ENCODE data around the gene TLR4.

TLR4 gene

DNA sequence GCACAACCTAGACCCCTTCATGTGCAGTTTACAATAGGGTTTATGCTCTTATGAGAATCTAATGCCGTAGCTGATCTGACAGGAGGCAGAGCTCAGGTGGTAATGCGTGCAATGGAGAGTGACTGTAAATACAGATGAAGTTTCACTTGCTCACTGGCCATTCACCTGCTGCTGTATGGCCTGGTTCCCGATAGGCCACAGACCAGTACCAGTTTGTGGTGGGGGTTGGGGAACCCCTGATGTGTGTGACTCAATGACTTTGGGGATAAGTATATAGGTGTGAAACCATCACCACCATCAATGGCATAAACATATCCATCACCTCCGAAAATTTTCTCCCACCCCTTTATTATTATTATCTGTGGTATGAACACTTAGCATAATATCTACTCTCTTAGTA, 42.1 kb downstream of the TLR4 start:
- no peak for DNase-seq

- DNase-seq: no peak
Observed at GRCh38 chr9:117747386-117747970, 43.3 kb downstream of the TLR4 start.

- DNase-seq: no peak
Observed at GRCh38 chr9:117750401-117750800, 46.2 kb downstream of the TLR4 start.

DNA sequence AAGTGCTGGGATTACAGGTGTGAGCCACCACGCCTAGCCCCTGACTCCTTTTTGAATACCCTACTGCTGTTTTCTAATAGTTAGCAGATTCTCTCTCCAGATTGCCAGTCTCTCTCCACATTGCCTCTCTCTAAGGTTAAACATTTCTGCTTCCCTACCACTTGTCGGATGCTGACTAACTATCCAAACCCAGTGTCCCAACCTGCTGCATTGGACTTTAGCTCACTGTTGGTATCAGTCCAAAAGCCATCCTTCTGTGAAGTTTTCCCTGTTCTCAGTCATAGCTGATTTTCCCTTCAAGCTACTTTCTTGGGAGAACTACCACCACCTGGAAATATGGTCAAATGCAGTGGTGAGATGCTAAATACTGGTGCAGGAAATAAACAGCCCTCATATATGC, 48.7 kb downstream of the TLR4 start:
- DNase-seq: no peak

DNA sequence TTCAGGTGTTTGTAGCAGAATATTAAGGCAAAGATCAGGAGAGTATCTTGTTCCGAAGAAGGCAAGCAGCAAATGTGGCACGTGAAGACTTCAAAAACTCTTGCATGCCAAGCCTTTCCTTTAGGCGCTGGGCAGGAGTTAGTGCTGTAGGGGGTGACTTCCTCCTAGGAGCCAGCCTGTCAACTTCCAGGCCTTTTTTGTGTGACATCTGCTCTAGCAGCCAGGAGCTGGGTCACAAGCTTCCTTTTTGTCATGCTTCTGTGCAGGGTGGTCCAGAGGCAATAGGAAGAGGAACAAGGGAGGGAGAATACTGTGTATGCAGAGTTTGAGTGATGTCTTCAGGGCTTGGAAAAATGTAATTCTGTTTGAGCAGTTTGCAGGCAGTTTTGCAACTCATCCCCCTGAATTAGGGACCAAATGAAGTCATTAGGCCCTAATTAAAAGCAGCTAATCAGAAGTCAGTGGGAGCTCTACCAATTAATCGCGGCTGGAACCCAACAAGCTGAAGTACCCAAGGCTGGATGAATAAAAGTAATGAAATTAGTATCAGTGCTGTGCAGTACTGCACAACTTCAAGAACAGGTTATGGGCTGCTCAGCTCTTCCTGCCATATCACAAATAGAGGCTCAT, 53.5 kb downstream of the TLR4 start:
- no peak for DNase-seq

GRCh38 chr9:117763314-117763713, 59.1 kb downstream of the TLR4 start:
- DNase-seq: no peak

DNA sequence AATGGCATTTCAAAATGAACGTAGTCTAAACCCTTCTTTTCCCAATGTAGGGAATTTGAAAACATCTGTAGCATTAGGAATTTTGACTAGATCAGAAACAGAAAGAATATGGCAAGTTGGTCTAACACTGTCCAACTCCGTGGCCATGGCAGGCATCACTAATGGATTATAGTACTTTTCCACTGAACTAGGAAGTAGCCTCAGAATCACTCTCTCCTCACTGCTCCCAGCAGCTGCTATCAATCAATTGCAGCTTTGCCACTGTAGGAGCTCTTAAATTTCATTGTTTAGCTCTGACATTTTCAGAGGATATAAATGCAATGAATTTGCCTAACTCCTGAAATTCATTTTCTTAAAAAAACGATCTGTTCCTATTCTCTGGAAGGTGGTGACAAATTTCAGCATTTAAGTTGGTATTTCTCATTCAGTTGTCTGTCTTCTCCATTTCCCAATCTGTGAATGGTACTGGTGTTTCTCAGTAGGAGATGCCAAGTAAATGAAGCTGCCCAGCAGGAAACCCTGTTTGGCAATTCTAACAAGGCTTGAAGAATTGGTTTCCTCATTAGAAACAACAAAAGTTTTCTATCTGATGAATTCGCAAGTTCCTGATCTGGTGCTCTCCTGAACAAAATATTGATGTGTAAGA, 64.7 kb downstream of the TLR4 start:
- no peak for DNase-seq

GRCh38 chr9:117771136-117771535, 66.9 kb downstream of the TLR4 start:
- no peak for DNase-seq

DNA sequence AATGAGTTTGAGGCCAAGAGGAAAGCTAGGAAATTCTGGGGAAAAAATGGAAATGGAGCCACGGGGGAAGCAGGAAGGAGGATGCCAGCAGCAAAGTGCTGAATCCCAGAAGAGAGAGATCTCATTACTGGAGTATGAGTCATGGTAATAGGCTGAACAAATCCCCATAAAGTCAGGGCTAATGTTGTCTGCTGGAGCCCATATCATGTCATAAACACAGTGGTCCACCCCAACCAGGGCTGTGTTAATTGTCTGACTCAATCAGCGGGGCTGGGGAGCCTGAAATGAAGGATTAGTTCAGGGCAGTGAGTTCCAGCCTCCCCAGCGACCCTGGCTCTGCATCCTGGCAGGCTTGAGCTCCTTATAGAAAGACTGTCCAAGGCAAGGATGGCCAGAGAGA, 68.8 kb downstream of the TLR4 start:
- DNase-seq: no peak

Measured in bone marrow (tissue), 2 donors.